GM13976 (cell line): ENCODE measurements around the gene KLK10.

ENCODE experiments used
- DNase-seq: peaks from one replicate; pipeline ENCODE4 v3.0.0; 2012; ENCODE audit warnings: low spot score
- in situ Hi-C: fragments of 300-500 bp; cut with MboI; formaldehyde crosslinking; loops from one replicate; pipeline ENCODE4 v1.12.0; 2022; ENCODE audit warnings: low sequenced_read_pairs, mixed read lengths, inconsistent platforms; ENCODE audit not compliant: unreplicated experiment
- TF ChIP-seq, protein P1 (sequence below): IDR thresholded peaks from 2 replicates; pipeline ENCODE4 v1.5.1; 2012; ENCODE audit warnings: borderline replicate concordance, mild to moderate bottlenecking; ENCODE audit not compliant: insufficient read depth; ENCODE audit errors: extremely low read depth, missing control alignments, control extremely low read depth

Gene KLK10

DNA sequence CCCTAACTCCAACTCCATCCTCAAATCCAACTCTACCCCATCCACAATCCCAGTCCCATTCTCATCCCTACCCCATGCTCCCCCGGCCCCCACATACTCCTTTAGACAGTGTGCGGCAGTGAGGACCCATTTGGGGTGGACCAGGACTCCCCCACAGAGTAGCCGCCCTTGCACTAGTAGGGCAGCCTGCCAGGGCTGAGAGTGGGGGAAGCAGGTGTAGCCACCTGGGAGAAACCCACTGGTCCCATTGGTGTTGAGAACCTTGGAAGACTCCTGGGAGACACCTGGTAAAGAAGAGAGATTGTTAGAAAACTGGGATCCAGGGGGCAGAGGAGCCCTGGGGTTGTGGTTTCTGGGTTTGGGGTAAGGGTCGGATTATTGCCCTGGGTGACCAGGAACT lies 40.8 kb upstream of the KLK10 start:
- TF ChIP-seq, protein P1, sequence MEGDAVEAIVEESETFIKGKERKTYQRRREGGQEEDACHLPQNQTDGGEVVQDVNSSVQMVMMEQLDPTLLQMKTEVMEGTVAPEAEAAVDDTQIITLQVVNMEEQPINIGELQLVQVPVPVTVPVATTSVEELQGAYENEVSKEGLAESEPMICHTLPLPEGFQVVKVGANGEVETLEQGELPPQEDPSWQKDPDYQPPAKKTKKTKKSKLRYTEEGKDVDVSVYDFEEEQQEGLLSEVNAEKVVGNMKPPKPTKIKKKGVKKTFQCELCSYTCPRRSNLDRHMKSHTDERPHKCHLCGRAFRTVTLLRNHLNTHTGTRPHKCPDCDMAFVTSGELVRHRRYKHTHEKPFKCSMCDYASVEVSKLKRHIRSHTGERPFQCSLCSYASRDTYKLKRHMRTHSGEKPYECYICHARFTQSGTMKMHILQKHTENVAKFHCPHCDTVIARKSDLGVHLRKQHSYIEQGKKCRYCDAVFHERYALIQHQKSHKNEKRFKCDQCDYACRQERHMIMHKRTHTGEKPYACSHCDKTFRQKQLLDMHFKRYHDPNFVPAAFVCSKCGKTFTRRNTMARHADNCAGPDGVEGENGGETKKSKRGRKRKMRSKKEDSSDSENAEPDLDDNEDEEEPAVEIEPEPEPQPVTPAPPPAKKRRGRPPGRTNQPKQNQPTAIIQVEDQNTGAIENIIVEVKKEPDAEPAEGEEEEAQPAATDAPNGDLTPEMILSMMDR = no peak
- no peak for DNase-seq
- in situ Hi-C loops = no loop called here

DNA sequence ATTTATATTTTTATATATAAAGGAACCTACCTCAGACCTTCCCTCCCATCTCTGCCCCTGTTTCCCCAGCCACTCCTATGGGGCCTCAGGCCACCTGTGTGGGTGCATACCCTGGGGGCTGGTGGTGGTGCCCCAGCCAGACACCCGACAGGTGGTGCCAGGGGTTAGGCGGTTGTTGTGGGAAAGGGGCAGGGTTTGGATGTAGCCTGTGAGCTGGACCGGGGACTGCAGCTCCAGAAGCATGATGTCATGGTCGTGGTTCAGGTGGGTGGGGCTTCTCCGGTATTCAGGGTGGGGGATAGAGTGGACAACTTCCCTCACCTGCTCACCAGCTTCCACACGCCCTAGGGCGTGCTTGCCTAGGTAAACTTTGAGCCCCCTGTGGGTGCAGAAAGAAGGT lies 40.2 kb upstream of the KLK10 start:
- TF ChIP-seq, protein P1 = no peak
- in situ Hi-C loops = no loop called here
- DNase-seq = no peak

DNA sequence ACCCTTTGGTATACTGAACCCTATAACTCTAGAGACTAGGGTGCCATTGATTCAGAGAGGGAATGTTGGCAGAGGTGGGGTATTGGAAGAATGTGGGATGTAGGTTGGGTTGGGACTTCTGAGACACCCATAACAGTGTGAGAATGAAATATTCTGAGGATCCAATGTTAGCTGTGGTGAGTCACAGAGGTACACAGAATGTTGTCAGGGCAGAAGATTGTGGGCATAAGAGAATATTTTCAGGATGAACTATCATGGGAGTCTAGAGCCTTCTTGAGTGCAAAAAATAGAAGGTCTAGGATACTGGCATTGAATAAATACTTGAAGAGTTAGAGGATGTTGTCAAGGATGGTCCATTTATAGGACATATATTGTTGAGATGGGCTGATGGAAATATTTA lies 36.4 kb upstream of the KLK10 start:
- no peak for DNase-seq
- TF ChIP-seq, protein P1 = no peak
- in situ Hi-C loops = no loop called here

DNA sequence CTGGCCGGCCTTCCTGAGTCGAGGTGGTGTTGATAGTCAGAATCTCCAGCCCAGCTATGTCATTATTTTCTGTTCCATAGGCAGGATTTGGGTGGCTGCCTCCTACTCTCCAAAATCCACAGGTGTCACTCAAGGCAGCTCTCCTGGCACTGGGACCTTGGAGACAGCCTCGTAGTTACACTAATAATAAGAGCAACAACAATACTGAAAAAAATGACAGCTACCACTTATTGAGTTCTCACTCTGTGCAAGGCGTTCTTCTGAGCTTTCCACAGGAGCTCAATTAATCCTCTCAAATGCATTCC lies 27.5 kb upstream of the KLK10 start:
- in situ Hi-C loops = no loop called here
- TF ChIP-seq, protein P1 = no peak
- no peak for DNase-seq

DNA sequence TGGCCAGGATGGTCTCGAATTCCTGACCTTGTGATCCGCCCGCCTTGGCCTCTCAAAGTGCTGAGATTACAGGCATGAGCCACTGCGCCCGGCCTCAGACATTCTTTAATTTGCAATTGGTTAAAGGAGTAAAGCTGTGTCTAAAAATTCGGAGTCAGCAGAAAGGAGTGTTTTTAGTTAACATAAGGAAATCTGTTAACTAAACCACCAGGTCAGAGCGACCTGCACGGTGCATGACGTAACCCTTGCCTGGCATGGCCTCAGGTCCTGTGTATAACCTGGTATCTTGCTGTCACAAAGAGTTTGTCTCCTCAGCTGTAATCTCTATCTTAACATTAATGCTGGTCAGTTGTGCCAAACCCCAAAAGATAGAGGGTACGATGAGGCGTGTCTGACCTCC lies 24.8 kb upstream of the KLK10 start:
- DNase-seq = no peak
- TF ChIP-seq, protein P1 = no peak
- in situ Hi-C loops = no loop called here

DNA sequence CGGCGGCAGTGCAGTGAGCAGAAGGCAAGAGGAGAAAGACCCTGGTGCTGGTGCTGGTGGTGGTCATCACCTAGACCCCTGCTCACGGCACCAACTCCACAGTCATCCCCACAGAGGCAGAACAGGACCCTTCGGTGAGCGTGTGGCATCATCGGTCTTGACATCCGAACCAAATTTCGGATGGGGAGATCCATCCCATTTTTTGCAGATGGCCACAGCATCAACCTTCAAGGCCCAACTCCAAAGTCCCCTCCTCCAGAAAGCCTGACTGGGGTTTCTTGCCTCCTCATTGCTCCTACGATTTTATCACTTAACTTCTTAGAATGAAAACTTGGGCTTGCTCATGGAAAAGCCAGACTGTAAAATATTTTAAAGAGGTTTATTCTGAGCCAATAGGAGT lies 24.0 kb upstream of the KLK10 start:
- DNase-seq = no peak
- TF ChIP-seq, protein P1 = no peak
- in situ Hi-C loops = no loop called here

DNA sequence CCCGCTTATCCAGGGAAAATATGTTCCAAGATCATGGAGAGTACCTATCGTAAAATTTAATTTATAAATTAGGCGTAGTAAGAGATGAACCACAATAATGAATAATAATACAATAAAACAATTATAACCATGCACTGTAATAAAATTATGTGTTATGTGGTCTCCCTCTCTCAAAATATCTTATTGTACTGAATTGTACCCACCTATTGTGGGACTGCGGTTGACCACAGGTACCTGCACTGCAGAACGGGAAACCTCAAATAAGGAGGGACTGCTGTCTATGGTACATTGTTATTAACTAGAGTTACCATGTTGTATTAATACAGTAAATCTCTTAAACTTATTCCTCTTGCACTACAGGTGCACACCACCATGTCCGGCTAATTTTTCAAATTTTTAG lies 20.6 kb upstream of the KLK10 start:
- DNase-seq = no peak
- TF ChIP-seq, protein P1 = no peak
- in situ Hi-C loops = no loop called here
